Heart left ventricle (tissue), 13 donors: ENCODE measurements around the gene PALLD.

Source experiments
- POLR2A ChIP-seq, 2 donors: fragments of 450-650 bp; IDR thresholded peaks; one replicate each; pipeline ENCODE4 v1.6.1; 2017; ENCODE audit warnings: antibody characterized with exemption in 2 of 2, mild to moderate bottlenecking in 2 of 2, moderate library complexity in 2 of 2
- TF ChIP-seq, protein P1 (sequence below), 12 donors: fragments of 200-600 bp; sonication (generic) in 4 of 12; IDR thresholded peaks; one replicate each; pipeline versions ENCODE4 v1.5.0 to v1.8.0; 2018 to 2022; ENCODE audit warnings: antibody characterized with exemption in 12 of 12, mild to moderate bottlenecking in 5 of 12
- donor health status: ischemic (EF 13 %, LVEDD 7.1; RV severe dilation, severe dysfunction).
- donor health status: DM: no; HTN: yes; CAD: no.
- donor health status: DM: no; HTN: no; CAD: no.
- donor health status: ischemic (EF 25% LVEDD 6.9; RV normal size, moderate dysfunction).
- donor health status: ischemic (EF 25% LVEDD 5.7; RV mildly dilated, moderate dysfunction).
- donor health status: ischemic (EF 35%, LVEDD 5.7; RV mildly dilated, moderate dysfunction).
- donor health status: nonischemic (EF 11% LVEDD 7.7; RV severe dilation, severe dysfunction).
- donor health status: DM: yes; HTN: yes; CAD: no.
- donor health status: PGD.
- donor health status: ischemic (EF 29% LVEDD 5.4; RV normal size, mild dysfunction).
- donor health status: nonischemic (EF 23%, LVEDD 6.1; RV moderate dilation, normal function).

DNA sequence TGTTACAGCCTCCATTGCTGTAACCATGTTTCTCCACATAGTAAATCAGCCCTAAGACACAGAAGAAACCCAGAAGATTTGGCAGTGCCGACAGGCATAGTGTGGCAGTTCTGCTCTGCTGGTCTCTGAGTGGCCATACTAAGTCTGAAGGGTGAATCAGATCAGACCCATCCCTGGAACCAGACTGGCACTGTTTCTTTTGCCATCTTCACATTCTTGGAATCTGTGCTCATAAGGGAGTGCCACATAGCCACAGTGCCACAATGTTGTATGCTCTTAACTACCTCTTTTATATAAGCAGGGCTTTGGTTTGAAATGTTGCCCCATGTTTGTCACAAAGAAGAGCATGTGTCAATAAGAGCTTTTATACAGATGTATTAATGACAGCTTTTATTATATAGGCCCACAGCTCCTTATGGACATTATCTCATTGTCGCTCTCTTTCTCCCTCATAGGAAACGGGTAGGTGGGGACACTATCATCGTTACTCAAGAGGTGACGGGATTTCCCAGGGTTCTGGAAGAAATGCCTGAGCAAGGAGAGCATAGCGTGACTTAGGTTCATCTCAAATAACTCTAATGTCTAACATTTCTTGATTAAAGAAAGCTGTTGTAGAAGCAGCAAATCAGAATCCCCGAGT lies 385.0 kb downstream of the PALLD start:
- TF ChIP-seq, protein P1, sequence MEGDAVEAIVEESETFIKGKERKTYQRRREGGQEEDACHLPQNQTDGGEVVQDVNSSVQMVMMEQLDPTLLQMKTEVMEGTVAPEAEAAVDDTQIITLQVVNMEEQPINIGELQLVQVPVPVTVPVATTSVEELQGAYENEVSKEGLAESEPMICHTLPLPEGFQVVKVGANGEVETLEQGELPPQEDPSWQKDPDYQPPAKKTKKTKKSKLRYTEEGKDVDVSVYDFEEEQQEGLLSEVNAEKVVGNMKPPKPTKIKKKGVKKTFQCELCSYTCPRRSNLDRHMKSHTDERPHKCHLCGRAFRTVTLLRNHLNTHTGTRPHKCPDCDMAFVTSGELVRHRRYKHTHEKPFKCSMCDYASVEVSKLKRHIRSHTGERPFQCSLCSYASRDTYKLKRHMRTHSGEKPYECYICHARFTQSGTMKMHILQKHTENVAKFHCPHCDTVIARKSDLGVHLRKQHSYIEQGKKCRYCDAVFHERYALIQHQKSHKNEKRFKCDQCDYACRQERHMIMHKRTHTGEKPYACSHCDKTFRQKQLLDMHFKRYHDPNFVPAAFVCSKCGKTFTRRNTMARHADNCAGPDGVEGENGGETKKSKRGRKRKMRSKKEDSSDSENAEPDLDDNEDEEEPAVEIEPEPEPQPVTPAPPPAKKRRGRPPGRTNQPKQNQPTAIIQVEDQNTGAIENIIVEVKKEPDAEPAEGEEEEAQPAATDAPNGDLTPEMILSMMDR (IDR thresholded peaks at IDR 0.05): no peak
- no peak for TF ChIP-seq POLR2A (IDR thresholded peaks at IDR 0.05)
